Endothelial cell of umbilical vein (primary cell): ENCODE measurements around the gene CLCN6.

ENCODE experiments used
- CTCF ChIP-seq, 2 donors: IDR thresholded peaks; 1 replicate in 1 of 2; 2 replicates in 1 of 2; pipeline ENCODE4 v1.5.1; 2011; ENCODE audit warnings: low read length in 2 of 2, mild to moderate bottlenecking in 2 of 2, moderate library complexity in 2 of 2, control low read depth in 1 of 2, inconsistent platforms in 1 of 2, low read depth in 1 of 2; ENCODE audit not compliant: insufficient read depth in 1 of 2; ENCODE audit errors: extremely low read depth in 1 of 2
- GATA2 ChIP-seq: IDR thresholded peaks from 2 replicates; pipeline ENCODE4 v1.7.0; 2011; ENCODE audit warnings: low read depth, mild to moderate bottlenecking, moderate library complexity, mixed read lengths, low read length; ENCODE audit not compliant: insufficient read length, insufficient read depth
- JUN ChIP-seq: IDR thresholded peaks from 2 replicates; pipeline ENCODE4 v1.6.1; 2011; ENCODE audit warnings: borderline replicate concordance, low read depth; ENCODE audit not compliant: insufficient read length, insufficient read depth
- MAX ChIP-seq: IDR thresholded peaks from 2 replicates; pipeline ENCODE4 v1.6.1; 2011; ENCODE audit not compliant: insufficient read depth, insufficient read length
- MYC ChIP-seq: IDR thresholded peaks from one replicate; pipeline ENCODE4 v1.6.1; 2011; ENCODE audit warnings: mild to moderate bottlenecking, low read depth, low read length
- POLR2A ChIP-seq: IDR thresholded peaks from 2 replicates; pipeline ENCODE4 v1.6.1; 2012; ENCODE audit warnings: low read depth, mild to moderate bottlenecking, control low read depth, low read length
- POLR2AphosphoS5 ChIP-seq: IDR thresholded peaks from 2 replicates; pipeline ENCODE4 v1.6.1; 2012; ENCODE audit warnings: low read depth, mild to moderate bottlenecking, control low read depth, low read length, moderate library complexity; ENCODE audit not compliant: insufficient read depth

- no peak for TF ChIP-seq POLR2A
- no peak for TF ChIP-seq CTCF (IDR thresholded peaks at IDR 0.05; ENCODE audit: extremely low read depth in 1 of 2, insufficient read depth in 1 of 2, low read depth in 1 of 2, low read length in 2 of 2)
- no peak for TF ChIP-seq POLR2AphosphoS5
- no peak for TF ChIP-seq MAX
- no peak for TF ChIP-seq GATA2
- no peak for TF ChIP-seq MYC
- TF ChIP-seq JUN: no peak
Measured at GRCh38 chr1:11874258-11874562, 68.2 kb downstream of the CLCN6 start.
